ENCODE measurements around the gene TFF1.
"Not testable (repeated sequence)": the region's sequence is repeated elsewhere in the genome, so short reads cannot be mapped to it uniquely, and the experiment has no call there.

The TFF1 gene

DNA sequence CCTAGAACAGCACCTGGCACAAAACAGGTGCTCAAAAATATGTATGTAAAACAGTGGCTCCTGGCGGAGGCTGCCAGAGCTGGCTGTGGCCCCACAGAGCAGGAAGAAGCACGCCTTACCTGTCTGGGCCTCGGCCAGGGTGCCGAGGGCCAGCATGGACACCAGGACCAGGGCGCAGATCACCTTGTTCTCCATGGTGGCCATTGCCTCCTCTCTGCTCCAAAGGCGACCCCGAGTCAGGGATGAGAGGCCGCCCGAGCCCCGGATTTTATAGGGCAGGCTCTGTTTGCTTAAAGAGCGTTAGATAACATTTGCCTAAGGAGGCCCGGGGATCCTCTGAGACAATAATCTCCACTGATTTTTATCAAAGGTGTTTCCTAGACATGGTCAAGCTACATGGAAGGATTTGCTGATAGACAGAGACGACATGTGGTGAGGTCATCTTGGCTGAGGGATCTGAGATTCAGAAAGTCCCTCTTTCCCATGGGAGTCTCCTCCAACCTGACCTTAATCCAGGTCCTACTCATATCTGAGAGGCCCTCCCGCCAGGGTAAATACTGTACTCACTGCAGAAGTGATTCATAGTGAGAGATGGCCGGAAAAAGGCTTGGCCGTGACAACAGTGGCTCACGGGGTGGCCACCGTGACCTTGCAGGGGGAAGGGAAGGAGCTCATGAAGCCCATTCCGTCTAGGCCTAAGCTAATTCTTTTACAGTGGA, at the start of gene TFF1:
Gene TFF1, minus strand, starts transcription at position 244 of the 719 bp plus-strand sequence. Its CDS starts 40 bp downstream, at position 204.
- DNase-seq = no peak

DNA sequence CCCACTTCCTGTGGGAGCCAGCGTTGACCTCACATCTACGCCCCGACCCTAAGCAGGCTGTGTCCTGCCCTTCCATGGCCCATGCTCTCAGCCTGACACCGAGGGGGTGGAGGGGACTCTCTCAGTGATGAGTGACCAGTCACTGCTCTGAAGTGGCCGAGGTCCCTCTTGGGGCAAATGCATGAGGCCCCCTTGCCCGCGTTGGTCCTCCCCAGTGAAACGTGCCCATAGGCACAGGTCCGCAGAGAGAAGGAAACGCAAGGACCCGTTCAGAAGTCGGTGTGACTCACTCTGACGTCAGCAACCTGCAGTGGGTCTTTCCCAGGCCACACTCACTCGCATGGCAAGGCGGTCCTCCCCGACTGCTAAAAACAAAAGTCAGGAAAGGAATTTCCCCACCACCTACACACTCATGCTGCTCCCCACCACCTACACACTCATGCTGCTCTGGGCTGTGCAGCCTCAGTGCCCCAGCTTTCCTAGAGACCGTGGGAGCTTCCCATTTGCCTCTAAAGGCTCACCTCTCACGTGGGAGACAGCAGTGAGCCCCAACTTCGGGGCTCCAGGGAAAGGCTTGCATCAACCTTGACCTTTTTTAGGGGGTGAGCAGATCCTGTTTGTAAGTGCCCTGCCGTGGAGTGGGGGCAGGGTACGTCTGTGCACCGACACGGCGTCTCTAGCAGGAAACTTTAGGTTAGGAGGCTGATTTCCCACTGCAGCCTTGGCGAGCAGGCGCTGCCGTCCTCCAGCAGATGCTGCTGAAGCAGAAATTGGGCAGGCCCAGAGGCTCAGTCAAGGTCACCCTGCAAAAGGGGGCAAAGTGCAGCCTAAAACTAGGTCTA, 48.8 kb upstream of the TFF1 start:
- DNase-seq = peak; percentile 92 to 93 (median 93)

DNA sequence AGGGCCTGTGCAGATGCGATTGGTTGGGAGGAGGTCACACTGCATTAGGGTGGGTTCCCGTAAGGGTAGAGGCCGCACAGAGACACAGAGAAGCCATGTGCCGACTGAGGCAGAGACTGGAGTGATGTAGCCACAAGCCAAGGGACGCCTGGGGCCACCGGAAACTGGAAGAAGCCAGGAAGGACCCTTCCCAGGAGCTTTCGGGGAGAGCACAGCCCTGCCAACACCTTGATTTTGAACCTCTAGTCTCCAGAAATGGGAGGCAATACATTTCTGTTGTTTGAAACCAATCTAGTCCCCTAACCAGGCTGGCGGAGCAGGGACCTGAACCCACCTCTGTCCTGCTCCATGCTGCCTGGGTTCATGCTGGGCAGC, 48.2 kb upstream of the TFF1 start:
- DNase-seq = no peak

DNA sequence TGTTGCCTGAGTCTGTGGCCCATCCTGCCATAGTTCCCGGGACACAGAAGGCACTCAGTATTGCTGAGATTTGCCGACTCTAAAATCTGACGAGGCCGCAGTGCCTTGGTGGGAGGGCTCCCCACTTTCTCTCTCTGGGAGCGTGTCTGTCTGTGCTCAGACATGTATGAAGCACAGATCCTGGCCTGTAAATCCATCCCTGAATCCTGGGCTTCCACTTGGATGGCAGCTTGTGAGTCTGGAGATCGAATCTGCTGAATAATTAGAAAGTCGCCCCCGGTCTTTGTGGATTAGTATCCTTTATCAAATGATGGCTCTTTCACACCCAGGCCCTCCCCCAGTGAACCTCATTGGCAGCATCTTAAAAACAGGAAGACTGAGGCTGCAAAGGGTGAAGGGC, 47.7 kb upstream of the TFF1 start:
- no peak for DNase-seq

DNA sequence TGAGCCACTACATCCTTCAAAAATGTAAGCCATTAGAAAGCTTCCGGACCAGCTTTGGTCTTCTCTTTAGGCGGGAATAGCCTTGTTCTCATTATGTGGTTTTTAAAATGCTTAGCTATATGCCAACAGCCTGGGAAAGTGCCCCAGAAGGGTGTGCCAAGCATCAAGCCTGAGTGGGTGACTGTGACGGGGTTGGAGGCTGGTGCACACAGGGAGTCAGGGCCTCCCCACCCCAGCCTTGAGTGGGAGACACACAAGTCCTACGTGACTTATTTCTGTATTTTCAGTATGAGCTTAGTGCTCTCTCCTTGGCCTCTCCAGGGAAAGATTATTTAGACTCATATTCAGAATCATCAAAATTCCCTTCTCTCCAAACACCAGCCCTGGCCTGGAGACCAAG, 47.2 kb upstream of the TFF1 start:
- no peak for DNase-seq

DNA sequence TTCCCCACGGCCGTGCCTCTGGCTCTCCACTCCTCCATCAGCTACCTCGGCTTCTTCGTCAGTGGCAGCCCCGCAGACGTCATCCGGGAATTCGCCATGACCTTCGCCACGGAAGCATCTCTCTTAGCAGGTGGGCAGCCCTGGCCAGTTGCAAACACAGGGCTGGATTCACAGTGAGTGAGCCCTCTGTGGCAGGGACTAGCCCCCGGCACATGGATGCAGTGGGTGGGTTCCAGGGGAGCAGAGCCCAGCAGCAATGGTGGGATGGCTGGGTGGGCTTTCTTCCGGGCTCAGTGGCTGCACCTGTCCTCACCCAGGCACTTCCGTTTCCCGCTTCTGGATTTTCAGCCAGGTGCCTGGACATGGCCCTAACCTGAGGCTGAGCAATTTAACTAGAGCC, 46.8 kb upstream of the TFF1 start:
- no peak for DNase-seq

DNA sequence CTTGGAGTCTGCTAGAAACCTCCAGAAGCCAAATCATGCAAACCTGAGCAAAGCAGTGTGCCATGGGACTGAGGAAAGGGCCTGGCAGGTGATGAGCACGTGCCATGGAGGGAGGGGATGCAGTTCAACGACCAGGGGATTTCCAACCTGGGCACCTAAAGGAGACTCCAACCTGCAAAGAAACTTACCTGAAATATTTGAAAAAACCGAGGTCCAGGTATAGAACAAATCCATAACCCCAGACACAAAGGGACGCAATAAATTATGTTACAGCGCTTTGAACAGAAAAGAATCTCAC, 46.2 kb upstream of the TFF1 start:
- DNase-seq = no peak

DNA sequence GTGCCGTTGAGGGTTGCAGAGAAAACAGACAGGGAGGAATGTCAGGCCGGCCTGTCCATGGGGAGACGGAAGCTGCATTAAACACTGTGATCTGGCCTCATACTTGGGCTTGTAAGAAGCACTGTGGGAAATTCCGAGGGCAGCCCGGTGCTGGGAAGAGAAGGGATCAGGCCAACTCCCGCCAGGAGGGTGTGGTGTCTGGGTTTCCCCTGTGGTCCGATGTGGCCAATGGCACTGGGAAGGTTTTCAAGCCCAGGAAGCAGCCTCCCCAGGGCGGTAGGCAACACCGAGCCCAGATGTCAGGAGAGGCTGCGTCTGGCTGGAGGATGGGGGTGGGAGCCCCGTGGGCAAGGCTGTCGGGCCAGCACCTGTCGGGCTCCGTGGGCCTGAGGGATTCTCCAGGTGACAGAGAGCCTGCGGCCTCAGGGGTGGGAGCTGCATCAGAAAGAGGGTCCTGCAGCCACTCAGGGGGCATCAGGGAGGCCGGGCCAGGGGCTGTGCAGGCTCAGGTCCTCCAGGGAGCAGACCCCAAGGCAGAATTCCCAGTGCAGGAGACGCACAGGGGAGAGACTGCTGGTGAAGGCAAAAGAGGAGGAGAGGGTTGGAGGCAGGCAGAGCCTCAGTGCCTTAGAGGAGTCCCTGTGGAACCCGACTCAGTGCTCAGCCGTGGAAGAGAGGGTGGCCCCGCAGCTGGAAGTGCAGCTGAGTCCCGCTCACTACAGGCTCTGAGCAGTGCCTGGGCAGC, 45.7 kb upstream of the TFF1 start:
- peak in 2 of 3 donors; percentile 45 to 75 for DNase-seq

DNA sequence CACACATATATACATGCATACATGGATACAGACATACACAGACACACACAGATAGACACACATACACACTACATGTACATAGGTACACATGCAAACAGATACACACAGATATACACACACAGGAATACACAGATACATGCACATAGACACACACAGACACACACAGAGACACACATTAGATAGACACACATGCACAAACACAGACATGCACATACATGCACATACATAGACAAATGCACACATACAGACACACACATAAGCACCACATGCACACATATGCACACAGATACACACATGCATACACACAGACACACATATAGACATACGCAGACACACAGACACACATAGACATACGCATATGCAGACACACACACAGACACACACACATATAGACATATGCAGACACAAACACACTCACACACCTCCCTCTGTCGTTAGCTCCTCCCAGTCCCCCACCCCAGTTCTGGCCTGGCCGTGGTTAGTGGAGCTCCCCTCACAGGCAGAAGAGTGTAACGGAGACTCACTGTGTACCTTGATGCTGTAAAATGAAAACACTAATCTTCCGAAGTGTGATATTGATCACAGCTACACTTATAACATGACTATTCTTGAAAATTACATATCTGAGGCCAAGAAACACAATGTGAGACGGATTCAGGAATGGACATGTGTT, 45.0 kb upstream of the TFF1 start:
- DNase-seq = no peak

DNA sequence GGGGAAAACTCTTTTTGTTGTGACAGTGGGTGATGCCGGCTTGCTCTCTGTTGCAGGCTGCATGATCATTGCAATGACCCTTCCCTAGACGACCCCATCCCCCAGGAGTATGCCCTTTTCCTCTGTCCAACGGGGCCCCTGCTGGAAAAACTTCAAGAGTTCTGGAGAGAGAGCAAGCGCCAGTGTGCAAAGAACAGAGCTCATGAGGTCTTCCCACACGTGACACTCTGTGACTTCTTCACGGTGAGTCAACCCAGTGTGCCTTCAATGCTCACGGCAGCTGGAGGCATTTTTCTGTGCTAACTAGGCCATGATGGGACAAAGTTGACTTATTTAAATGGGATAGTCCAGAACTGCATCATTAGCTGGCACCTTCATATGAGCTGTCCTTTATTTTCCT, 43.0 kb upstream of the TFF1 start:
- no peak for DNase-seq

DNA sequence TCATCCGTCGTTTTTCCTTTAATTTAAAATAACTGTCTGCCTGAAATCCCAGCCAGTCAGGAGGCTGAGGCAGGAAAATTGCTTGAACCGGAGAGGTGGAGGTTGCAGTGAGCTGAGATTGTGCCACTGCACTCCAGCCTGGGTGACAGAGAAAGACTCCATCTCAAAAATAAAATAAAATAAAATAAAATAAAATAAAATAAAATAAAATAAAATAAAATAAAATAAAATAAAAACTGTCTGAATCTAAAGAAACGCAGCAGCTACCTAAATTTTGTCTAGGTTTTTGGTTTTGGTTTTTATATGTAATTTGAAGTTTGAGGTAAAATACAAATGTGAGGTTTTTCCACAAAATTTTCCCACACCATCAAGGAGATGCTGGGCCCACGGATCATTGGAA, 42.4 kb upstream of the TFF1 start:
- DNase-seq = not testable (repeated sequence)

DNA sequence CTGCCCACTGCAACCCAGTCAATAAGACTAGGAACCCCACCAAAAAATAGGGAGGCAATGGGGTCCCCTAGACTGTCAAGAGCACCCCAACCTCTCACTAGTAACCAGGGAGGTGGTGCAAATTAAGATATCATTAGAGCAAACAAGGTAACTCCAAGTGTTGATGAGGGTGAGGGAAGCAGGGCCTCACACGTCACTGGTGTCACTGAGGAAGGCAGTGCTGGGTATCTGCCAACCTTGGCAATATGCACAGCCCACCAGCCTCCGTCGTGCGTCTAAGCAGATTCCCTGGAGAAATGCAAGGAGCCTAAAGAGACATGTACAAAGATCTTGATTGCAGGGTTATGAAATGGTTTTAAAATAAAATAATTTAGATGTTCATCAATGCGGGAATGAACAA, 41.1 kb upstream of the TFF1 start:
- DNase-seq = no peak

DNA sequence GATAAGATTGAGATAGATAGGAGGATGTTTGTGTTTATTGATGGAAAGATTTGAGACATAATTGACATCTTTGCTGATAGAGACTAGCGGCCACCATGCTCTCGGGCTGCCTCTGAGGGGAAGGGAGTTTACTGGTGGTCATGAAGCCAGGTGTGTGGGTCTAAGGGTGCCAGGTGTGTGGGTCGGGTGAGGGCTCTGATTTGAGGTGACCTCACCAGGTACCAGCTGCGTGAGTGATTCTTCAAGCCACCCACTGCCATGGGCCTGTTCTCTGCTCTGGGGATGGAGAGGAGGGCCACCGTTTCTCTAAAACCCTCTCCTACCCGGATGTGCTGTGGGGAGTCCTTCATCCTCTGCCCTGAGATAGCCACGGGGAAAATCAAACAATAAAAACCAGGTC, 40.5 kb upstream of the TFF1 start:
- DNase-seq = no peak

DNA sequence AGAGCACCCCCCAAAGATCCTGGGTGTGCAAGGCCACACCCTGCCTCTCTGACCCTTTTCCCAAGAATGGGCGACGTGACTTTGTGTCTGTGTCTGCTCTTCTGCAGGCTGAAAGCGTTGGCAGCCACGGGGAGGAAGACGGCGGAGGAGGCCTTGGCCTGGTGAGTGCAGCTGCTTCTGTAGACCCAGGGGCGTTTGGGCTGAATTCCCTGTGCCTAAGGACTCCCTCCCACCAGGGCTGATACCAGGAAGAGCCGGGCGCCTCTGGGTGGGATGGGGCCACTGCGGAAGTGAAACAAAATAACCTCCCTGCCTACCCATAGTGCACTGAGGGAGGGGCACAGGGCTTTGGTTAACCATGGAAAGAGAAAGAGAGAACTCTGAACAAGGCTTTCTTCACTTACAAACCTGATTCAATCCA, 39.9 kb upstream of the TFF1 start:
- peak in 2 of 3 donors; percentile 27 to 37 for DNase-seq

DNA sequence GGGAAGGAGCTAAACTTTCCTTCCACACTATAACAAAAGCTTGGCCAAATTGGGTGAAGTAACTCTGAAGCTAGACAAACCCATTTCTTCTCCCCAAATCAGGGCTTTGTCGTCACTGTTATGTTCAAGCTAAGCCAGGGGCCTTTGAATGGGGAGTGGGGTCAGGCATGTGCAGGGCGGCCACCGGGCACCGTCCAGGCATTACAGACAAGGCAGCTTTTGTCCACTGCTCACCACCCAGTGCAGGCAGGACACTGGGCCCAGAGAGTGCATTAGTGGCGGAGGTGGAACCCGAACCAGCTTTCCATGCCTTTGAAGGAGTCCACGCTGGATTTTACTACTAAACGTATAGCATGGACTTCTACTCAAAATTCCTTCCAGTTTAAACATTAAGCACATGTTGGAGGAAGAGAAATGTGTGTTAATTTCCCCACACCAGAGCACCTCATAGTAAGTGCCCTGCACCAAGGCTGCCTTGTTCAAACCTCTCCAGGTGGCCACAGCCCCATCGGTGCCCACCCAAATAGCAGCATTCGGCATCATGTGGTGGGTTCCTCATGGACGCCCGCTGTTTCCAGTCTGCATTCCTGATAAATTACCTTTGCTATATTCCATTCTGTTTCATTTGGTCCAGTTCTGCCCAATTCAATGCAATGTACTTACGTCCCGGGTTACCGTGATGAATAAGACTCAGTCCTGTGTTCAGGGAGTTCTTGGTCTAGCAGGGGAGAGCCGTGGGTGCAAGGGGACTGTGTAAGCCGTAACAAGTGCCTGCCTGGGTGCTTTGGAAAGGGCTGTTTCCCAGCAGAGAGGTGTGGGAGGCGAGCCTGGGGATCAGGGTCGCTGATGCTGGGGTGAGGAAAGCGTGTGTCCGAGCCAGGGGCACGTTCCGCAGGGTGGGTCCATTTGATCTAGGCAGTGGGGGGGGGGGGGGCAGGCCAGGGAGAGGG, 39.0 kb upstream of the TFF1 start:
- no peak for DNase-seq

DNA sequence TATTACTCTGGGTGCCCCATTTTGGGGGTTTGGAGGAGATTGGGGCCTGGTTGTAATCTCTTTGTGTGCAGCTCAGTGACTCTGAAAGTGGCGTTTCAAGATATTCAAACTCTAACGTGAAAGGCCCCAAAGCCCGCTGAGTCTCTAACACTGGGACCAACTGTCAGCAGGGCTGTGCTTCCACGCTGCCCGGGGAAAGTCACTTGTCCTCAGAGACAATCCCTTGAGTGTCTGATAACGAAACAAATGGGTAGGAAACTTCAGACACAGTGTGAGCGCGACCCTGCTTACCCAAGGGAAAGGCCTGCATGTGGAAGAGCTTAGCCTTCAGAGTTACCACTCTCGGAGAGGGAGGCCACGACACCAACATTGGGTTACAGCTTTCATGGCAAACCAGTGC, 38.2 kb upstream of the TFF1 start:
- no peak for DNase-seq

DNA sequence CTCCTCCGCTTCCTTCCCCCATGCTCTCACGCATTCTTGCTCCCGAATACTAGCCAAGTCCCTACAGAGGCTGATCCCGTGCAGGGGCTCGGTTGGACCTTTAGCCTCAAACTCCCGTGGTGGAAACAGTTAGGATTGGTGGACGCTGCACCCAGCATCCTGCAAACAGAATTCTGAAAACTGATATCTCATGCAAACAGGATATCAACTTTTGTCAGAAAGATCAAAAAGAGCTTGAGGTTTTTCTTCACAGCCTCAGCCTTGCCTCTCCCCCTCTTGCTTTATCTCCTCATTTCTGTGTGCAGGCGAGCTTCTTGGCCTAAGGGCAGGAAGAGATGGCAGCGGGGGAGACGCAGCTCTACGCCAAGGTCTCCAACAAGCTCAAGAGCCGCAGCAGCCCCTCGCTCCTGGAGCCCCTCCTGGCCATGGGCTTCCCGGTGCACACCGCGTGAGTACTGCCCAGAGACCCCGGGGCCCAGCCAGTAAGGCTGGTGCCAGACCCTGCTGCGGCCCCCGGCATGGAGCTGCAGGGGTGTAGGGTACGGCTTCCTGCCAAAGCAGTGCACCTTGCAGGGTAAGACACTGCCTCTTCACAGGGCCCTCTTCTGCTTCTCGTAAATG, 37.4 kb upstream of the TFF1 start, which contains the start of gene UBASH3A:
Gene UBASH3A, plus strand, starts transcription at position 292 of the 621 bp plus-strand sequence. Its CDS starts 44 bp downstream, at position 336.
- DNase-seq = no peak

DNA sequence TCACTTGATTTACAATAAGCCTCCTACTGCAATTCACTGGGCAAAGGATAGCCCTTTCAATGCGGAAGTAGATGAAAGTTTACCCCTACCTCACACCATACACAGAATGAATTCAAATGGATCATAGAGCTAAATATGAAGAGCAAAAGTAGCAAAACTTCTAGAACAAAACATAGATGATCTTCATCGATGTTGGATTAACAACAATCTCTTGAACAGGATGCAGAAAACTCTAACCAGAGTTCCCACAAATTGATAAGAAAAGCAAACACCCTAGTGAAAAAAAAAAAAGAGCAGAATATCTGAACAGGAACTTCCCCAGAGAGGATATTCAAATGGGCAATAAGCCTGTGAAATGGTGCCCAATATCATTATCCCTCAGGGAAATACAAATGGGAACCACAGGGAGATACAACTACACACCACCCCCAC, 35.5 kb upstream of the TFF1 start:
- no peak for DNase-seq

DNA sequence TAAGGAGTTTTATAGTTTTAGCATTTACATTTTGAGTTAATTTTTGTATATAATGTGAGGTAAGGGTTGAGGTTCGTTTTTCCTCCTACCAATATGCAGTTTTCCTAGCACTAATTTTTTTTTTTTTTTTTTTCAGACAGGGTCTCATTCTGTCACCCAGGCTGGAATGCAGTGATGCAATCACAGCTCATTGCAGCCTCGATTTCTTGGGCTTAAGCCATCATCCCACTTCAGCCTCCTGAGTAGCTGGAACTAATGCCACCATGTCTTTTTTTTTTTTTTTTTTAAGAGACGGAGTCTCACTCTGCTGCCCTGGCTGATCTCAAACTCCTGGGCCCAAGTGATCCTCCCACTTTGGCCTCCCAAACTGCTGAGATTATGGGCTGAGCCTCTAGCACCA, 34.8 kb upstream of the TFF1 start:
- DNase-seq = no peak

DNA sequence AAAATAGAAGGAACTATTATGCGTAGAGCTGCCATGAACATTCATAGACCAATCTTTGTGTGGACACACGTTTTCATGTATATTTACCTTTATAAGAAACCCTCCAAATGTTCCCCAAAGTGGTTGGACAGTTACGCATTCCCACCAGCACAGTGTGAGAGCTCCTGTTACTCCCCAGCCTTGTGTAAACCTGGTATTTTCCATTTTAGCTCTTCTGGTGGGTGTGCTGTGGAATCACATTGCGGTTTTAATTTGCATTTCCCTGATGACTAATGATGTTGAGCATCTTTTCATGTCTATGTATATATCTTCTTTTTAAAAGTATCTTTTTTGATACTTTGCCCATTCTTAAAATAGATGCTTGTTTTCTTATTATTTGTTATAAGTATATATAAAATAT, 34.2 kb upstream of the TFF1 start:
- peak in 1 of 3 donors; percentile 29 for DNase-seq

DNA sequence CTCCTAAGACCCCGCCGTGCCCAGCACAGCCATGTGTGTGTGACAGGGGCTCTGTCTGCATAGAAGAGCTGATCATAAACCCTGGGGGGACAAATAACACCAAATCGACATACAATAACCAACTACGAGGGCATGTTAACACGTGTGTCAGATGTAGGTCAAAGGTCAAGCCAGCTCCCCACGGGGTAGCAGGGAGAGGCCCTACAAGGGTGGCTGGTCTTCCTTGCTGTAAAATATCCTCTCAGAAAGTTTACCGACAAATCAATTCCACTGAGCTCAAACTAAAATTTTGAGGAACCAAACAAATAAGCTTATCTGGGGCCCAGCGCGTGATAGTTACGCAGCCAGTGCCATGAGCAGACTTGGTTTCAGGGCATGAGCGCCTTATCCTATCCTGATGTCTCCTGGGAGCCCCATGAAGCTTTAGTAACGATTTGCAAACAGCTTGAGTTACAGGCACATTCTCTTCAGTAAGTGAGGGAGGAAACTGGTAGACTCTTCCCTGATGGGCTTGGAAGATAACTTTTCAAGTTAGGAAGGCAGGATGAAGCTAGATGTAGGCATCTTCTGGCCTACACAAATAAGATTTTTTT, 32.2 kb upstream of the TFF1 start:
- DNase-seq = no peak

All from suppressor macrophage treated with lipopolysaccharide for 1 hour (primary cell).